Measurements from ENCODE around the gene FILIP1.

FILIP1 gene

GRCh38 chr6:75466636-75467035 lies 27.0 kb downstream of the FILIP1 start:
- Histone ChIP-seq H3K36me3 (no peaks in the 10 kb centered on the region), H3K27me3 (ENCODE audit: insufficient read depth, low read depth, severe bottlenecking) (no peaks in the 10 kb centered on the region), H3K4me3 (ENCODE audit: low read depth, low read length) (no peak overlapping the region), H3K9me3 (ENCODE audit: severe bottlenecking) (no peaks in the 10 kb centered on the region), H3K27ac (no peak overlapping the region)
- TF ChIP-seq, protein P1, sequence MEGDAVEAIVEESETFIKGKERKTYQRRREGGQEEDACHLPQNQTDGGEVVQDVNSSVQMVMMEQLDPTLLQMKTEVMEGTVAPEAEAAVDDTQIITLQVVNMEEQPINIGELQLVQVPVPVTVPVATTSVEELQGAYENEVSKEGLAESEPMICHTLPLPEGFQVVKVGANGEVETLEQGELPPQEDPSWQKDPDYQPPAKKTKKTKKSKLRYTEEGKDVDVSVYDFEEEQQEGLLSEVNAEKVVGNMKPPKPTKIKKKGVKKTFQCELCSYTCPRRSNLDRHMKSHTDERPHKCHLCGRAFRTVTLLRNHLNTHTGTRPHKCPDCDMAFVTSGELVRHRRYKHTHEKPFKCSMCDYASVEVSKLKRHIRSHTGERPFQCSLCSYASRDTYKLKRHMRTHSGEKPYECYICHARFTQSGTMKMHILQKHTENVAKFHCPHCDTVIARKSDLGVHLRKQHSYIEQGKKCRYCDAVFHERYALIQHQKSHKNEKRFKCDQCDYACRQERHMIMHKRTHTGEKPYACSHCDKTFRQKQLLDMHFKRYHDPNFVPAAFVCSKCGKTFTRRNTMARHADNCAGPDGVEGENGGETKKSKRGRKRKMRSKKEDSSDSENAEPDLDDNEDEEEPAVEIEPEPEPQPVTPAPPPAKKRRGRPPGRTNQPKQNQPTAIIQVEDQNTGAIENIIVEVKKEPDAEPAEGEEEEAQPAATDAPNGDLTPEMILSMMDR (IDR thresholded peaks at IDR 0.05; ENCODE audit: low read depth, low read length), result no peak
- DNase-seq, result no peak

DNA sequence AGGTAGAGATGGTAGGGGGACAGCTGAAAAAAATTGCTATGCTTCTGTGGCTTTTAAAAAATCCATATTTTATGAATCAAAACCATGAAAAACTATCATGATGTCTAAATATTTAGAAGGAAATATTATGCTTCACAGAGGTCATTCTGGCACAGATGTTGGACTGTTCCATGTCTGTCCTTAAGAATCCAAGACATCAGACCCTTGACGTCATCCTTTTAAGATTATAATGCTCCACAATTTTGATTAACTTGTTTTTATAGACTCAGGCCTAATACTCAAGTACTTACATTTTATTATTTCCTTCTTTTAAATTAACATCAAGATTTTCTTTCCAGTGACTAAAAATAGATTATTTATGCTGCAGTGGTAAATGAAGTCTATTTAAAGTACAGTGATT lies 29.7 kb downstream of the FILIP1 start:
- no peaks in the 10 kb centered on the region for H3K27me3 ChIP-seq (ENCODE audit: insufficient read depth, low read depth, severe bottlenecking)
- no peak for DNase-seq
- H3K36me3 ChIP-seq, result no peaks in the 10 kb centered on the region
- TF ChIP-seq, protein P1 (IDR thresholded peaks at IDR 0.05; ENCODE audit: low read depth, low read length), result no peak
- H3K27ac ChIP-seq, result no peak overlapping the region
- H3K4me3 ChIP-seq (ENCODE audit: low read depth, low read length), result no peak overlapping the region
- no peaks in the 10 kb centered on the region for H3K9me3 ChIP-seq (ENCODE audit: severe bottlenecking)

DNA sequence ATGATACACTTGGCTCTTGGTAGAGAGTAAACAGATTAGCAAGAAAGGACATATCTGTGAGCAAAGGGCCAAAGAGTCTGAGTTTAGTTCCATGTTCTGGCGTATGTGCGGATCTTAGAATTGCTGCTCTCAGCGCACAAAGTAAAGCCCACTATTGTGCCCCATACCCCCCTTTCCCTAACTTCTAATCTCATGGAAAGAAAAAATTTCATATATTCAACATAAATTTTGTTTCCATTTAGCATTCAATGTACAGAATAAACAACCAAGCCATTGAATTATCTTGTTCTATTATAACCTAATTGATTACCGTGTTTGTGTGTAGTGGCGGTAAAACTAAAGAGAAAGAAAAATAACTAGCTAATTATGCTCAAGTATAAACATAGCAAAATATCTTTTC lies 30.5 kb downstream of the FILIP1 start:
- Histone ChIP-seq H3K4me3 (ENCODE audit: low read depth, low read length) (no peak overlapping the region), H3K36me3 (no peaks in the 10 kb centered on the region), H3K9me3 (ENCODE audit: severe bottlenecking) (no peaks in the 10 kb centered on the region), H3K27ac (no peak overlapping the region), H3K27me3 (ENCODE audit: insufficient read depth, low read depth, severe bottlenecking) (no peaks in the 10 kb centered on the region)
- TF ChIP-seq, protein P1 (IDR thresholded peaks at IDR 0.05; ENCODE audit: low read depth, low read length), result no peak
- no peak for DNase-seq

DNA sequence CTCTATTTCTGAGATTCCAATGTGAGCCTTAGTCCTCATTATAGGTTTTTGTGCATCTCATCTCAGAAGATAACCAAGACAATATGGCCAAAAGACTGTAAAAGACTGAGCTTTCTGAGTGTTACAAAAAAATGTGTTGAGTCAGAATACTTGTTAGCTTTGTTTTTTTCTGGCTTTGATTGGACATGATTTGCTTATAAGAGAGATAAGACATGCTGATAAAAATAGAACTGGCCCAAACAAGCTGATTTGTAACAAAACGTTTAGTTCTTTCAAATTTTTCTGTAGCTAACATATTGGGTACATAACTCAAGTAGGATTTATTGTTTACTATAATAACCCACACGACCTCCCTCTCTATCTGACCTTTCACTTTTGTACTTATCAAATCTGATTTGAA lies 32.9 kb downstream of the FILIP1 start:
- H3K4me3 ChIP-seq (ENCODE audit: low read depth, low read length), result no peak overlapping the region
- H3K36me3 ChIP-seq, result no peaks in the 10 kb centered on the region
- H3K9me3 ChIP-seq (ENCODE audit: severe bottlenecking), result no peaks in the 10 kb centered on the region
- no peak overlapping the region for H3K27ac ChIP-seq
- H3K27me3 ChIP-seq (ENCODE audit: insufficient read depth, low read depth, severe bottlenecking), result no peaks in the 10 kb centered on the region
- no peak for DNase-seq
- TF ChIP-seq, protein P1 (IDR thresholded peaks at IDR 0.05; ENCODE audit: low read depth, low read length), result no peak

- no peaks in the 10 kb centered on the region for H3K9me3 ChIP-seq (ENCODE audit: severe bottlenecking)
- H3K4me3 ChIP-seq (ENCODE audit: low read depth, low read length), result no peak overlapping the region
- DNase-seq, result no peak
- no peaks in the 10 kb centered on the region for H3K36me3 ChIP-seq
- no peaks in the 10 kb centered on the region for H3K27me3 ChIP-seq (ENCODE audit: insufficient read depth, low read depth, severe bottlenecking)
- TF ChIP-seq, protein P1 (IDR thresholded peaks at IDR 0.05; ENCODE audit: low read depth, low read length), result no peak
- no peak overlapping the region for H3K27ac ChIP-seq
These were observed 34.7 kb downstream of the FILIP1 start for GRCh38 chr6:75458895-75459294.

- no peaks in the 10 kb centered on the region for H3K9me3 ChIP-seq (ENCODE audit: severe bottlenecking)
- no peaks in the 10 kb centered on the region for H3K36me3 ChIP-seq
- H3K27ac ChIP-seq, result no peak overlapping the region
- no peak overlapping the region for H3K4me3 ChIP-seq (ENCODE audit: low read depth, low read length)
- H3K27me3 ChIP-seq (ENCODE audit: insufficient read depth, low read depth, severe bottlenecking), result no peaks in the 10 kb centered on the region
- TF ChIP-seq, protein P1 (IDR thresholded peaks at IDR 0.05; ENCODE audit: low read depth, low read length), result no peak
- no peak for DNase-seq
These were observed 42.7 kb downstream of the FILIP1 start for GRCh38 chr6:75450903-75451302.
